Liver (tissue), 3 donors: ENCODE measurements around the gene TMEM63A.

ENCODE experiments used
- CTCF ChIP-seq: fragments of 150-350 bp; IDR thresholded peaks from 2 replicates; pipeline ENCODE4 v1.5.1; 2017; ENCODE audit warnings: improper control_type of control experiment, low read depth, low read length; ENCODE audit not compliant: missing input control
- EGR1 ChIP-seq, 2 donors: IDR thresholded peaks; 2 replicates each; pipeline ENCODE4 v1.6.1; 2016 to 2018; ENCODE audit warnings: antibody characterized with exemption in 2 of 2, low read depth in 2 of 2
- FOXA1 ChIP-seq: IDR thresholded peaks from 2 replicates; pipeline ENCODE4 v1.6.1; 2016; ENCODE audit warnings: antibody characterized with exemption
- GABPA ChIP-seq, 2 donors: IDR thresholded peaks in 1 of 2; conservative IDR thresholded peaks in 1 of 2; 2 replicates each; pipeline ENCODE4 v1.6.1; 2016; ENCODE audit warnings: antibody characterized with exemption in 2 of 2, mild to moderate bottlenecking in 1 of 2, moderate library complexity in 1 of 2
- HNF4A ChIP-seq, 2 donors: conservative IDR thresholded peaks; 2 replicates each; pipeline ENCODE4 v1.6.1; 2016; ENCODE audit warnings: antibody characterized with exemption in 2 of 2, mild to moderate bottlenecking in 2 of 2
- MAX ChIP-seq: IDR thresholded peaks from 2 replicates; pipeline ENCODE4 v1.6.1; 2016; ENCODE audit warnings: antibody characterized with exemption
- NR2F2 ChIP-seq: IDR thresholded peaks from 2 replicates; pipeline ENCODE4 v1.6.1; 2016; ENCODE audit warnings: antibody characterized with exemption
- REST ChIP-seq: IDR thresholded peaks from 2 replicates; pipeline ENCODE4 v1.6.1; 2016; ENCODE audit warnings: antibody characterized with exemption, mild to moderate bottlenecking
- TAF1 ChIP-seq: conservative IDR thresholded peaks from 2 replicates; pipeline ENCODE4 v1.6.1; 2016; ENCODE audit warnings: antibody characterized with exemption, mild to moderate bottlenecking
- ZBTB33 ChIP-seq: IDR thresholded peaks from 2 replicates; pipeline ENCODE4 v1.6.1; 2016; ENCODE audit warnings: antibody characterized with exemption
- donor health status: healthy.
- donor health status: healthy.

- no peak for TF ChIP-seq GABPA (IDR thresholded peaks at IDR 0.05 in 1 of 2, conservative IDR thresholded peaks at IDR 0.05 in 1 of 2)
- TF ChIP-seq CTCF = no peak
- TF ChIP-seq TAF1 = no peak
- no peak for TF ChIP-seq NR2F2
- TF ChIP-seq REST = no peak
- TF ChIP-seq MAX = no peak
- TF ChIP-seq HNF4A (conservative IDR thresholded peaks at IDR 0.05) = peak; percentile 46 to 59
- TF ChIP-seq ZBTB33 = no peak
- TF ChIP-seq EGR1 (IDR thresholded peaks at IDR 0.05; ENCODE audit: low read depth in 2 of 2) = no peak
- TF ChIP-seq FOXA1 = no peak
Observed at GRCh38 chr1:225887030-225887314, 4.8 kb upstream of the TMEM63A start.
